C4-2B (cell line): ENCODE data around the gene CCDC34.

Experiments used
- H3K27ac ChIP-seq: fragments of 450-650 bp; 2 replicates; pipeline ENCODE4 v1.5.1; 2017
- CTCF ChIP-seq: fragments of 450-650 bp; conservative IDR thresholded peaks from 2 replicates; pipeline ENCODE4 v1.5.1; 2017; ENCODE audit warnings: mild to moderate bottlenecking
- ZFX ChIP-seq: fragments of 450-650 bp; IDR thresholded peaks from 2 replicates; pipeline ENCODE4 v1.6.1; 2017

CCDC34 gene

GRCh38 chr11:27290261-27291050 lies 72.6 kb downstream of the CCDC34 start:
- TF ChIP-seq ZFX (no peak), CTCF (no peak)
- H3K27ac ChIP-seq, result no peak overlapping the region
